IMR-90 (cell line): Measurements from ENCODE around the gene ANKDD1B. TPM values are rescaled to one million over a fixed set of nuclear protein-coding genes. Genes with fewer than 3 reads are reported as not detected.
A peak's percentile ranks its signal among the peaks of the same experiment; 100 is the strongest.

Experiments
- ATAC-seq: fragments of 200-7000 bp; cut with Tn5 transposase; 2 replicates; pipeline ENCODE4 v1.9.1; 2020; ENCODE audit warnings: low read depth, mild to moderate bottlenecking, moderate library complexity
- BruUV-seq: library from RNA; stranded (reverse); fragments of 400-500 nt; replicated peaks from 2 replicates; lab custom pipeline; 2021; lab: Mats Ljungman, UMichigan
- CTCF ChIA-PET: fragments of 300-600 bp; formaldehyde crosslinking; extraction: SDS; loops from one replicate; lab custom pipeline; 2021; ENCODE audit warnings: antibody characterized with exemption; lab: Yijun Ruan, JAX
- POLR2A ChIA-PET: fragments of 300-600 bp; sonication (Branson Sonifier 250); formaldehyde crosslinking; loops from one replicate; lab custom pipeline; 2022; ENCODE audit warnings: antibody characterized with exemption; ENCODE audit not compliant: unreplicated experiment; lab: Charles Lee
- DNase-seq: peaks from one replicate; pipeline ENCODE4 v3.0.0; 2013
- H2AFZ ChIP-seq: replicated peaks from 2 replicates; pipeline ENCODE3; 2013; ENCODE audit warnings: low read length, mild to moderate bottlenecking; ENCODE audit not compliant: poor library complexity
- H2AK5ac ChIP-seq: 2 replicates; pipeline ENCODE4 v1.6.1; 2013; ENCODE audit warnings: low read depth, low read length, inconsistent platforms
- H2AK9ac ChIP-seq: replicated peaks from 2 replicates; pipeline ENCODE3; 2013; ENCODE audit warnings: mild to moderate bottlenecking, low read depth, low read length, moderate library complexity; ENCODE audit not compliant: poor library complexity
- H2BK120ac ChIP-seq: 2 replicates; pipeline ENCODE4 v1.6.1; 2013; ENCODE audit warnings: low read depth, low read length, inconsistent platforms
- H2BK15ac ChIP-seq: 3 replicates; pipeline ENCODE4 v1.6.1; 2013; ENCODE audit warnings: low read depth, low read length, inconsistent platforms
- H2BK20ac ChIP-seq: 2 replicates; pipeline ENCODE4 v1.6.1; 2013; ENCODE audit warnings: low read depth, mild to moderate bottlenecking, inconsistent platforms, low read length, moderate library complexity
- H2BK5ac ChIP-seq: 2 replicates; pipeline ENCODE4 v1.6.1; 2013; ENCODE audit warnings: mild to moderate bottlenecking, low read depth, low read length, inconsistent platforms; ENCODE audit not compliant: poor library complexity, severe bottlenecking
- H3K14ac ChIP-seq: replicated peaks from 2 replicates; pipeline ENCODE4 v1.6.1; 2013; ENCODE audit warnings: low read depth, low read length, inconsistent platforms
- H3K18ac ChIP-seq: 2 replicates; pipeline ENCODE4 v1.6.1; 2013; ENCODE audit warnings: low read depth, low read length, control low read depth
- H3K23ac ChIP-seq: 2 replicates; pipeline ENCODE4 v1.6.1; 2013; ENCODE audit warnings: low read depth, low read length, inconsistent platforms
- H3K27ac ChIP-seq: 2 replicates; pipeline ENCODE4 v1.5.1; 2013; ENCODE audit warnings: mild to moderate bottlenecking, control low read depth, low read length; ENCODE audit not compliant: insufficient read depth
- H3K27me3 ChIP-seq: 2 replicates; pipeline ENCODE4 v1.6.1; 2013; ENCODE audit warnings: low read length; ENCODE audit not compliant: control insufficient read depth, insufficient read depth
- H3K36me3 ChIP-seq: 2 replicates; pipeline ENCODE4 v1.6.1; 2013; ENCODE audit warnings: low read length, mixed read lengths; ENCODE audit not compliant: control insufficient read depth, insufficient read depth
- H3K4ac ChIP-seq: 2 replicates; pipeline ENCODE4 v1.6.1; 2013; ENCODE audit warnings: low read depth, low read length, inconsistent platforms
- H3K4me1 ChIP-seq: 2 replicates; pipeline ENCODE4 v1.6.1; 2013; ENCODE audit warnings: low read length, mixed read lengths; ENCODE audit not compliant: control insufficient read depth, insufficient read depth
- H3K4me2 ChIP-seq: 2 replicates; pipeline ENCODE4 v1.6.1; 2013; ENCODE audit warnings: low read depth, mild to moderate bottlenecking, control low read depth, low read length, moderate library complexity
- H3K4me3 ChIP-seq: 2 replicates; pipeline ENCODE4 v1.5.1; 2013; ENCODE audit warnings: low read depth, mild to moderate bottlenecking, control low read depth, low read length, moderate library complexity; ENCODE audit not compliant: insufficient read depth
- H3K56ac ChIP-seq: 2 replicates; pipeline ENCODE4 v1.6.1; 2013; ENCODE audit warnings: low read length, inconsistent platforms; ENCODE audit not compliant: insufficient read depth; ENCODE audit errors: extremely low read depth
- H3K79me1 ChIP-seq, 2 experiments: 2 replicates each; pipeline ENCODE4 v1.6.1; 2013; ENCODE audit warnings: low read length in 2 of 2, inconsistent platforms in 1 of 2, low read depth in 1 of 2
- H3K9ac ChIP-seq: 2 replicates; pipeline ENCODE4 v1.6.1; 2013; ENCODE audit warnings: low read depth, low read length, control low read depth
- H3K9me1 ChIP-seq: 2 replicates; pipeline ENCODE4 v1.6.1; 2013; ENCODE audit warnings: low read length, inconsistent platforms; ENCODE audit not compliant: insufficient read depth
- H3K9me3 ChIP-seq: 2 replicates; pipeline ENCODE4 v1.6.1; 2013; ENCODE audit warnings: low read length; ENCODE audit not compliant: control insufficient read depth, insufficient read depth
- H4K20me1 ChIP-seq: 2 replicates; pipeline ENCODE4 v1.6.1; 2013; ENCODE audit warnings: low read length, inconsistent platforms; ENCODE audit not compliant: insufficient read depth
- H4K5ac ChIP-seq: 2 replicates; pipeline ENCODE4 v1.6.1; 2013; ENCODE audit warnings: mild to moderate bottlenecking, low read depth, low read length, control low read depth
- H4K8ac ChIP-seq, 2 experiments: 2 replicates each; pipeline ENCODE4 v1.6.1; 2013; ENCODE audit warnings: low read depth in 2 of 2, low read length in 2 of 2, control low read depth in 1 of 2, inconsistent platforms in 1 of 2
- H4K91ac ChIP-seq: 2 replicates; pipeline ENCODE4 v1.6.1; 2013; ENCODE audit warnings: low read depth, low read length, inconsistent platforms; ENCODE audit not compliant: insufficient read depth
- BHLHE40 ChIP-seq: fragments of 150-350 bp; IDR thresholded peaks from 2 replicates; pipeline ENCODE4 v1.6.1; 2016; ENCODE audit warnings: mild to moderate bottlenecking, low read depth, low read length
- CEBPB ChIP-seq: IDR thresholded peaks from 2 replicates; pipeline ENCODE4 v1.6.1; 2012; ENCODE audit warnings: low read depth, low read length, improper control_type of control experiment
- CHD1 ChIP-seq: IDR thresholded peaks from 2 replicates; pipeline ENCODE4 v1.6.1; 2012; ENCODE audit warnings: low read depth, low read length, improper control_type of control experiment
- FOS ChIP-seq: fragments of 150-350 bp; IDR thresholded peaks from 2 replicates; pipeline ENCODE4 v1.6.1; 2016; ENCODE audit warnings: low read depth, low read length
- MAFK ChIP-seq: IDR thresholded peaks from 2 replicates; pipeline ENCODE4 v1.6.1; 2012; ENCODE audit warnings: low read depth, low read length, improper control_type of control experiment
- MAZ ChIP-seq: IDR thresholded peaks from 2 replicates; pipeline ENCODE4 v1.6.1; 2012; ENCODE audit warnings: low read depth, mild to moderate bottlenecking, low read length, improper control_type of control experiment, moderate library complexity, borderline replicate concordance
- MXI1 ChIP-seq: IDR thresholded peaks from 2 replicates; pipeline ENCODE4 v1.6.1; 2012; ENCODE audit warnings: low read depth, mild to moderate bottlenecking, low read length, moderate library complexity, borderline replicate concordance
- NFE2L2 ChIP-seq: fragments of 150-350 bp; IDR thresholded peaks from 2 replicates; pipeline ENCODE4 v1.6.1; 2016; ENCODE audit warnings: low read depth, mild to moderate bottlenecking, low read length
- POLR2A ChIP-seq: IDR thresholded peaks from 2 replicates; pipeline ENCODE4 v1.6.1; 2012; ENCODE audit warnings: mild to moderate bottlenecking, low read depth, low read length
- RAD21 ChIP-seq: IDR thresholded peaks from 2 replicates; pipeline ENCODE4 v1.6.1; 2012; ENCODE audit warnings: low read length, improper control_type of control experiment
- RCOR1 ChIP-seq: IDR thresholded peaks from 2 replicates; pipeline ENCODE4 v1.6.1; 2012; ENCODE audit warnings: mild to moderate bottlenecking, low read length, improper control_type of control experiment; ENCODE audit not compliant: insufficient replicate concordance
- RFX5 ChIP-seq: IDR thresholded peaks from 2 replicates; pipeline ENCODE4 v1.8.0; 2012; ENCODE audit warnings: low read depth, mild to moderate bottlenecking, low read length, moderate library complexity
- SMC3 ChIP-seq: fragments of 150-350 bp; IDR thresholded peaks from 2 replicates; pipeline ENCODE4 v1.6.1; 2016; ENCODE audit warnings: low read depth, mild to moderate bottlenecking, antibody characterized with exemption, low read length, moderate library complexity
- WGBS, 2 experiments: methylation state at CpG; one replicate each; pipeline versions ENCODE4 v1.1.5 to v1.1.7; 2013; ENCODE audit warnings: missing lambda C conversion rate in 2 of 2; ENCODE audit not compliant: insufficient read length in 1 of 2; ENCODE audit errors: extremely low coverage in 2 of 2; 5-methylcytosine and 5-hydroxymethylcytosine counted together
- dilution Hi-C: fragments of 300-500 bp; cut with HindIII; formaldehyde crosslinking; loops from one replicate; pipeline ENCODE4 v1.14.3; 2018; ENCODE audit warnings: low sequenced_read_pairs; ENCODE audit not compliant: unreplicated experiment
- in situ Hi-C: fragments of 300-500 bp; cut with MboI; formaldehyde crosslinking; loops from 3 replicates; pipeline ENCODE4 v1.14.3; 2019; ENCODE audit warnings: low sequenced_read_pairs, inconsistent platforms, mixed read lengths
- intact Hi-C: fragments of 100-400 bp; cut with micrococcal nuclease; formaldehyde crosslinking; loops from 2 replicates; pipeline ENCODE4 v1.10.0; 2022
- polyA plus RNA-seq, 3 experiments: library from polyadenylated mRNA; depleted of rRNA; stranded (reverse); fragments of >200 nt; gene quantifications; 2 replicates each; pipeline ENCODE4 v1.2.3, GENCODE V29; 2012; ENCODE audit warnings: low replicate concordance in 1 of 3
- total RNA-seq: library from RNA; depleted of rRNA; stranded (reverse); fragments of >200 nt; gene quantifications from 2 replicates; pipeline ENCODE4 v1.2.3, GENCODE V29; 2012
- TF ChIP-seq, protein P1 (sequence below): conservative IDR thresholded peaks from 2 replicates; pipeline ENCODE4 v1.5.1; 2012; ENCODE audit warnings: mild to moderate bottlenecking, low read depth, low read length, improper control_type of control experiment
- TF ChIP-seq, protein P2 (sequence below): fragments of 150-350 bp; IDR thresholded peaks from 2 replicates; pipeline ENCODE4 v1.6.1; 2016; ENCODE audit warnings: low read depth, mild to moderate bottlenecking, low read length, moderate library complexity, borderline replicate concordance
- TF ChIP-seq, protein P3 (sequence below): fragments of 150-350 bp; IDR thresholded peaks from 2 replicates; pipeline ENCODE4 v1.6.1; 2017; ENCODE audit warnings: mild to moderate bottlenecking, antibody characterized with exemption, low read length, low read depth

Gene ANKDD1B
- total and polyA plus RNA-seq, 2 of the 4 experiments (the other 2 are of a cell fraction) = 0.24 TPM; not detected in 1

DNA sequence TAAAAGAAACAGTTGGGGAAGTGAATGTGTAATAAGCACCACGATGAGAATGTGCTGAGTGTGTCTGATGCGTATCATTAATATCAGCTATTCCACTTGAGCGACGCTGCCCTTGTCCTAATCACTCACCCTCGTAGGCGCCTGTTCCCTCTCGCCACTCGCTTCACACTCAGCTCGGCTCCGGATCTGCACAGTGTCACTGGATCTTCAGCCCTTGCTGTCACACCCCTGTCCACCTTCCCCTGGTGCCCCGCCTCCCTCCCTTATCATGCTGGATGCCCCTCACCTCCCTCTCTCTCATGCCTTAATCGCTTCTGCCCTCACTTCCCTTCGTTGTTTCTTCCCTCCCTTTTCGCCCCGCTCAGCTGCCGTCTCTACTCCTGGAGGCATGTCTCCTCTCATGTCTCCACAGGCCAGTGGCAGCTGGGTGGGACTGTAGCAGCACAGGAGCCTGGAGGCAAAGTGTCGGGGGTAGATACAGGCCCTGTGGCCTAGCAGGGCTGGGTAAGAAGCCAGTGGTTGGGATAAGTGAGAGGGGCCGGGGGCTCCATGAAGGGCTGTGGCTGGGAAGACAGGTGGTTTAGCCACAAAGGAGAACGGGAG is 43.5 kb downstream of the ANKDD1B start:
- Histone ChIP-seq H3K36me3 (no peaks in the 10 kb centered on the region), H3K4me1 (no peaks in the 10 kb centered on the region; the same call in 1 of the 2 replicates), H3K14ac (no peak overlapping the region), H2BK5ac (no peak overlapping the region), H4K91ac (no peak overlapping the region), H2BK15ac (no peak overlapping the region), H3K9me3 (no peaks in the 10 kb centered on the region), H3K79me1 (no peaks in the 10 kb centered on the region), H2AK9ac (no peak overlapping the region), H4K20me1 (no peaks in the 10 kb centered on the region), H2BK20ac (no peak overlapping the region), H4K8ac (no peak overlapping the region), H3K4me2 (no peak overlapping the region), H2AK5ac (no peak overlapping the region), H2BK120ac (no peak overlapping the region), H3K23ac (no peak overlapping the region), H3K9me1 (no peaks in the 10 kb centered on the region), H4K5ac (no peak overlapping the region), H3K56ac (no peak overlapping the region), H3K27me3 (no peaks in the 10 kb centered on the region), H3K27ac (no peak overlapping the region), H3K4me3 (no peak overlapping the region), H2AFZ (peak overlapping the region; percentile 18), H3K4ac (no peak overlapping the region), H3K18ac (no peak overlapping the region), H3K9ac (no peak overlapping the region)
- intact Hi-C loops (loop anchor here (5.0 kb wide), 1 partner anchor 37 kb away; no protein-coding TSS in a partner anchor), dilution Hi-C loops (no loop called here), in situ Hi-C loops (no loop called here)
- no TSS peak for BruUV-seq
- ChIA-PET CTCF (no interaction called here), POLR2A (no interaction called here)
- DNase-seq = no peak
- TF ChIP-seq, protein P1, sequence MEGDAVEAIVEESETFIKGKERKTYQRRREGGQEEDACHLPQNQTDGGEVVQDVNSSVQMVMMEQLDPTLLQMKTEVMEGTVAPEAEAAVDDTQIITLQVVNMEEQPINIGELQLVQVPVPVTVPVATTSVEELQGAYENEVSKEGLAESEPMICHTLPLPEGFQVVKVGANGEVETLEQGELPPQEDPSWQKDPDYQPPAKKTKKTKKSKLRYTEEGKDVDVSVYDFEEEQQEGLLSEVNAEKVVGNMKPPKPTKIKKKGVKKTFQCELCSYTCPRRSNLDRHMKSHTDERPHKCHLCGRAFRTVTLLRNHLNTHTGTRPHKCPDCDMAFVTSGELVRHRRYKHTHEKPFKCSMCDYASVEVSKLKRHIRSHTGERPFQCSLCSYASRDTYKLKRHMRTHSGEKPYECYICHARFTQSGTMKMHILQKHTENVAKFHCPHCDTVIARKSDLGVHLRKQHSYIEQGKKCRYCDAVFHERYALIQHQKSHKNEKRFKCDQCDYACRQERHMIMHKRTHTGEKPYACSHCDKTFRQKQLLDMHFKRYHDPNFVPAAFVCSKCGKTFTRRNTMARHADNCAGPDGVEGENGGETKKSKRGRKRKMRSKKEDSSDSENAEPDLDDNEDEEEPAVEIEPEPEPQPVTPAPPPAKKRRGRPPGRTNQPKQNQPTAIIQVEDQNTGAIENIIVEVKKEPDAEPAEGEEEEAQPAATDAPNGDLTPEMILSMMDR = no peak
- no peak for TF ChIP-seq RCOR1
- TF ChIP-seq, protein P2, sequence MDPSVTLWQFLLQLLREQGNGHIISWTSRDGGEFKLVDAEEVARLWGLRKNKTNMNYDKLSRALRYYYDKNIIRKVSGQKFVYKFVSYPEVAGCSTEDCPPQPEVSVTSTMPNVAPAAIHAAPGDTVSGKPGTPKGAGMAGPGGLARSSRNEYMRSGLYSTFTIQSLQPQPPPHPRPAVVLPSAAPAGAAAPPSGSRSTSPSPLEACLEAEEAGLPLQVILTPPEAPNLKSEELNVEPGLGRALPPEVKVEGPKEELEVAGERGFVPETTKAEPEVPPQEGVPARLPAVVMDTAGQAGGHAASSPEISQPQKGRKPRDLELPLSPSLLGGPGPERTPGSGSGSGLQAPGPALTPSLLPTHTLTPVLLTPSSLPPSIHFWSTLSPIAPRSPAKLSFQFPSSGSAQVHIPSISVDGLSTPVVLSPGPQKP = no peak
- TF ChIP-seq RAD21 = no peak
- no peak for TF ChIP-seq POLR2A
- TF ChIP-seq MXI1 = no peak
- TF ChIP-seq CEBPB = no peak
- TF ChIP-seq RFX5 = no peak
- no peak for TF ChIP-seq BHLHE40
- TF ChIP-seq, protein P3, sequence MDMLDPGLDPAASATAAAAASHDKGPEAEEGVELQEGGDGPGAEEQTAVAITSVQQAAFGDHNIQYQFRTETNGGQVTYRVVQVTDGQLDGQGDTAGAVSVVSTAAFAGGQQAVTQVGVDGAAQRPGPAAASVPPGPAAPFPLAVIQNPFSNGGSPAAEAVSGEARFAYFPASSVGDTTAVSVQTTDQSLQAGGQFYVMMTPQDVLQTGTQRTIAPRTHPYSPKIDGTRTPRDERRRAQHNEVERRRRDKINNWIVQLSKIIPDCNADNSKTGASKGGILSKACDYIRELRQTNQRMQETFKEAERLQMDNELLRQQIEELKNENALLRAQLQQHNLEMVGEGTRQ = no peak
- TF ChIP-seq SMC3 = no peak
- no peak for TF ChIP-seq CHD1
- TF ChIP-seq MAFK = no peak
- no peak for TF ChIP-seq FOS
- TF ChIP-seq NFE2L2 = no peak
- TF ChIP-seq MAZ = no peak
- WGBS, 2 experiments = 69% methylated on average over 12 of the region's 19 CpGs; no CpG with 5 or more reads in 1 of the 2 experiments
- ATAC-seq = no peak
